Hepatocyte (in vitro differentiated cells): ENCODE results near the gene GORASP2.

Experiments
- CTCF ChIP-seq: fragments of 200-600 bp; sonication (generic); IDR thresholded peaks from 2 replicates; pipeline ENCODE4 v1.5.1; 2016; ENCODE audit warnings: antibody characterized with exemption, mild to moderate bottlenecking; ENCODE audit not compliant: poor library complexity
- EZH2 ChIP-seq: fragments of 200-600 bp; sonication (generic); IDR thresholded peaks from 2 replicates; pipeline ENCODE4 v1.6.1; 2016; ENCODE audit warnings: antibody characterized with exemption, mild to moderate bottlenecking, borderline replicate concordance
- EZH2phosphoT487 ChIP-seq: fragments of 200-600 bp; sonication (generic); IDR thresholded peaks from one replicate; pipeline ENCODE4 v1.6.1; 2018; ENCODE audit warnings: antibody characterized with exemption, mild to moderate bottlenecking, low read depth, moderate library complexity; ENCODE audit not compliant: unreplicated experiment, severe bottlenecking

- TF ChIP-seq CTCF (no peak), EZH2phosphoT487 (no peak), EZH2 (no peak)
These were observed 45.4 kb downstream of the GORASP2 start for GRCh38 chr2:170974304-170974993.
